RWPE2 (cell line): ENCODE results near the gene ZSCAN29.

Experiments used
- ATAC-seq: fragments of 200-7000 bp; cut with Tn5 transposase; 3 replicates; pipeline ENCODE4 v1.9.1; 2021; ENCODE audit warnings: low read depth
- DNase-seq: peaks from one replicate; pipeline ENCODE4 v3.0.0-alpha.2; 2020; ENCODE audit warnings: low spot score
- H3K27ac ChIP-seq: fragments of 450-650 bp; 2 replicates; pipeline ENCODE4 v1.5.1; 2017; ENCODE audit warnings: mild to moderate bottlenecking; ENCODE audit not compliant: poor library complexity, severe bottlenecking
- H3K27me3 ChIP-seq: fragments of 250-450 bp; sonication (Bioruptor Pico); 2 replicates; pipeline ENCODE4 v1.5.1; 2021; ENCODE audit warnings: mild to moderate bottlenecking, moderate library complexity; ENCODE audit not compliant: insufficient read depth, poor library complexity, severe bottlenecking
- H3K36me3 ChIP-seq: fragments of 250-450 bp; sonication (Bioruptor Pico); 2 replicates; pipeline ENCODE4 v1.5.1; 2020; ENCODE audit warnings: low read depth, mild to moderate bottlenecking, moderate library complexity
- H3K4me1 ChIP-seq: fragments of 250-450 bp; sonication (Bioruptor Pico); 2 replicates; pipeline ENCODE4 v1.5.1; 2021; ENCODE audit warnings: mild to moderate bottlenecking, moderate library complexity; ENCODE audit not compliant: insufficient read depth, poor library complexity, severe bottlenecking
- H3K4me3 ChIP-seq: fragments of 250-450 bp; sonication (Bioruptor Pico); 2 replicates; pipeline ENCODE4 v1.5.1; 2021; ENCODE audit warnings: mild to moderate bottlenecking, moderate library complexity; ENCODE audit not compliant: severe bottlenecking
- H3K9me3 ChIP-seq: fragments of 250-450 bp; sonication (Bioruptor Pico); 2 replicates; pipeline ENCODE4 v1.5.1; 2021; ENCODE audit warnings: mild to moderate bottlenecking, moderate library complexity; ENCODE audit not compliant: severe bottlenecking
- TF ChIP-seq, protein P1 (sequence below): fragments of 450-650 bp; IDR thresholded peaks from one replicate; pipeline ENCODE4 v1.5.1; 2017; ENCODE audit warnings: mild to moderate bottlenecking, moderate library complexity; ENCODE audit not compliant: poor library complexity, severe bottlenecking

The ZSCAN29 gene

DNA sequence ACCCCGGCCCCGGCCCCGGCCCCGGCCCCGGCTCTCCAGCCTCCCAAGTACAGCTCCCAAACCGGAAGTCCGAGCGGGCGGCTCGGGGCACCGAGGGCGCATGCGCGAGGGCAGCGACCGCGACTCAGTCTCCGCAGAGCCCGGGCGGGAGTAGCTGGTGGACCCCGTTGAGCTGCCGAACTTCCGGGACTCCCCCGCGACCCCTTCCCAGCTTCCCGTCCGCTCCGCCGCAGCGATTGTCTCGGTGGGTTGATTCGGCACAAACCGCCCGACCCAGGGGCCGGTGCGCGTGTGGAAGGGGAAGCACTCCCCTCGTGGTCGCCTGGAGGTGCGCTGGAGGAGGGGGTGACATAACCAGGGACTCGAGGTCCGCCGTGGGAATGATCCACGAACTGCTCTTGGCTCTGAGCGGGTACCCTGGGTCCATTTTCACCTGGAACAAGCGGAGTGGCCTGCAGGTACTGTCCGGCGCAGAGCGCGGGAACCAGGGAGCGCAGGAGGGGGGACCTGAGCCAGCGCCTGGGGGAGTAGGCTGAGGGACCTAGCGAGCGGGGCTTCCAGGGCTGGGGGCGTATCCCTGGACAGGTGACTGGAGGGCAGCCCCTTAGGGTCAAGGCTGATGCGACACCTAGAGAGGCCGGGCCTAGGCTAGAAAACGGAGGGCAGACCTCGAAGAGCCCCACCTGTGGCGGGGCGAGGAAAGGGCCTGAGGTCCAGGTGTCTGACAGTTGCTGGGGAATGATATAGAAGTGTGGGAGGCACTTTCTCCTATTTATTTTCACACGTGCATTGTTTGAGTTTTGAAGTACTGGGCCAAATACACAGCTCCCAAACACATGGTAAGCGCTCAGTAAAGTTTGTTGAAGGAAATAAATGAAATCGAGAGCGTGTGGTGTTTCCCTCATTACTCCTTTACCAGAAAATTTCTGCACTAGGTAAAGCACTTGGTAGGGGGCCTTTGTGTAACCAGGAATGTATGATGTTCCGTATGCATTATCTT is at the start of gene ZSCAN29, which contains the start of gene TUBGCP4:
Gene ZSCAN29, minus strand, starts transcription at position 69 of the 1,000 bp plus-strand sequence. CDS start 1,130 bp downstream, outside the sequence.
Gene TUBGCP4, plus strand, starts transcription at position 127 of the 1,000 bp plus-strand sequence. Its CDS starts 254 bp downstream, at position 381.
- Histone ChIP-seq H3K36me3 (peaks cover 60% of the 10 kb centered on the region), H3K27ac (peak within 1 kb of the TSS; percentile 48), H3K9me3 (no peaks in the 10 kb centered on the region), H3K4me3 (peak within 1 kb of the TSS; percentile 85), H3K4me1 (peaks cover 16% of the 10 kb centered on the region), H3K27me3 (no peaks in the 10 kb centered on the region)
- ATAC-seq (peak; percentile 83), DNase-seq (peak; percentile 82)
- TF ChIP-seq, protein P1, sequence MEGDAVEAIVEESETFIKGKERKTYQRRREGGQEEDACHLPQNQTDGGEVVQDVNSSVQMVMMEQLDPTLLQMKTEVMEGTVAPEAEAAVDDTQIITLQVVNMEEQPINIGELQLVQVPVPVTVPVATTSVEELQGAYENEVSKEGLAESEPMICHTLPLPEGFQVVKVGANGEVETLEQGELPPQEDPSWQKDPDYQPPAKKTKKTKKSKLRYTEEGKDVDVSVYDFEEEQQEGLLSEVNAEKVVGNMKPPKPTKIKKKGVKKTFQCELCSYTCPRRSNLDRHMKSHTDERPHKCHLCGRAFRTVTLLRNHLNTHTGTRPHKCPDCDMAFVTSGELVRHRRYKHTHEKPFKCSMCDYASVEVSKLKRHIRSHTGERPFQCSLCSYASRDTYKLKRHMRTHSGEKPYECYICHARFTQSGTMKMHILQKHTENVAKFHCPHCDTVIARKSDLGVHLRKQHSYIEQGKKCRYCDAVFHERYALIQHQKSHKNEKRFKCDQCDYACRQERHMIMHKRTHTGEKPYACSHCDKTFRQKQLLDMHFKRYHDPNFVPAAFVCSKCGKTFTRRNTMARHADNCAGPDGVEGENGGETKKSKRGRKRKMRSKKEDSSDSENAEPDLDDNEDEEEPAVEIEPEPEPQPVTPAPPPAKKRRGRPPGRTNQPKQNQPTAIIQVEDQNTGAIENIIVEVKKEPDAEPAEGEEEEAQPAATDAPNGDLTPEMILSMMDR = peak; percentile 90

DNA sequence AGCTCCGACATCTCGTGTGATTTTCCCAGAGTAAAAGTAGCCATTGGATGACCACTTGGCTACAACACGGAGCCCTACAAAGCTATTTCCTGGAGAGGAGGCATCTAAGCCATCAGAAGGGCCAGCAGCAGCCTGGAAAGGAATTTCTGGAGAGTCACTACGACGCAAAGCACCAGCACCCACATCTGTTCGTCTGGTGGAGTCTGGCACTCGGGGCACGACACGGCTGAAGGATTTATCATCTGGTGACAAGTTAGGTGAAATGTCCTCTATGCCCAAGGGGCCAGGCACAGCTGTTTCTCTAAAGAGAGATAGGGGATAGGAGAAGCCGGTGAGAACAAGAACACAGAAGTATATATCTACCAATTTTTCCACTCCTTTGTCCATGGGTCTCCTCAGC is 49.6 kb upstream of the ZSCAN29 start:
- Histone ChIP-seq H3K4me1 (no peaks in the 10 kb centered on the region), H3K4me3 (no peak overlapping the region), H3K27me3 (no peaks in the 10 kb centered on the region), H3K27ac (no peak overlapping the region), H3K9me3 (no peaks in the 10 kb centered on the region), H3K36me3 (peaks cover 90% of the 10 kb centered on the region)
- ATAC-seq = no peak
- TF ChIP-seq, protein P1 = no peak
- no peak for DNase-seq

DNA sequence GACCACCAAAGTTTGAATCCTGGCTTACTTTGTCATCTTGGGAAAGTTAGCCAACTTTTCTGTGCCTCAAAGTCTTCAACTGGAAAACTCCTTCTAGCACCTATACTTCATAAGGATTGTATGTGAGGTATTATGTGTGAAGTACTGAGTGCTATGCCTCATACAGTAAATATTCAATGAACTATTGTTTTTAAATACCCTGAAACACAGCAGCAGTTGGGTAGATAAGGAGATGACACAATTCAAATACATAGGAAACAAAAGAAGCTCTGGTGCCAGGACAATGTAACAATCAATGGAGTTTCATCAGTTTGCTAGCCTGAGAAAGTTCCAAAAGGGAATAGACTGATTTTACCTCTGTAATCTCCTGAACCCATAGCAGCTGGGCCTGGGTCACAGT is 43.4 kb upstream of the ZSCAN29 start:
- Histone ChIP-seq H3K9me3 (no peaks in the 10 kb centered on the region), H3K4me3 (no peak overlapping the region), H3K27ac (no peak overlapping the region), H3K27me3 (no peaks in the 10 kb centered on the region), H3K4me1 (no peaks in the 10 kb centered on the region), H3K36me3 (peaks cover 89% of the 10 kb centered on the region)
- ATAC-seq (no peak), DNase-seq (no peak)
- TF ChIP-seq, protein P1 = no peak

DNA sequence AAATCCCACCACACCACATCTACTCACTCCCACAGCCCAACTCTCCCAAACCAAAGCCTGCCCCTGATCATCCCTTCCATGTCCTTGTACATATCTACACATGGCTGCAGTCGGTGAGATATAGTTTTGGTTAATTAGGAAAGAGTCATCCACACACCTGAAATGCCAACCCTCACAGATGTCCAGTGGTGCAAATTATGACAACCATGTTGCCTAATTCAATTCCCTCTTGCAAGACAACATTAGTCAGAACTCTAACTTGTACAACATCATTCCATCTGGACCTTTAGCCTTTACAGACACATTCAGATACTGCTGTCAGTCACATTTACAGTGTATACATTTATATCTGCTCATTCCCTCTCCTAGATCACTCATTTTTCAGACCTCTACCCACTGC is 41.3 kb upstream of the ZSCAN29 start:
- Histone ChIP-seq H3K36me3 (peaks cover 96% of the 10 kb centered on the region), H3K4me3 (no peak overlapping the region), H3K4me1 (no peaks in the 10 kb centered on the region), H3K27me3 (no peaks in the 10 kb centered on the region), H3K27ac (no peak overlapping the region), H3K9me3 (no peaks in the 10 kb centered on the region)
- DNase-seq (no peak), ATAC-seq (no peak)
- TF ChIP-seq, protein P1 = no peak
